Liver (tissue), 9 donors: ENCODE measurements around the gene HIPK2. TPM values are rescaled to one million over a fixed set of nuclear protein-coding genes. Genes with fewer than 3 reads are reported as not detected.

Source experiments
- DNase-seq: peaks from one replicate; pipeline ENCODE4 v3.0.0-alpha.2; 2017; ENCODE audit warnings: low spot score
- H3K27ac ChIP-seq, 2 donors: one replicate each; pipeline ENCODE4 v1.7.0; 2013; ENCODE audit warnings: inconsistent platforms in 2 of 2, low read length in 2 of 2, control low read depth in 1 of 2, low read depth in 1 of 2, mild to moderate bottlenecking in 1 of 2
- H3K27me3 ChIP-seq, 4 donors: one replicate each; pipeline versions ENCODE4 v1.6.1 to v1.7.0; 2013; ENCODE audit warnings: low read length in 3 of 4, inconsistent platforms in 1 of 4, mild to moderate bottlenecking in 1 of 4, moderate library complexity in 1 of 4; ENCODE audit not compliant: control insufficient read depth in 4 of 4, insufficient read depth in 4 of 4
- H3K36me3 ChIP-seq, 4 donors: one replicate each; pipeline versions ENCODE4 v1.6.1 to v1.7.0; 2013; ENCODE audit warnings: low read length in 3 of 4, mild to moderate bottlenecking in 3 of 4, low read depth in 1 of 4, moderate library complexity in 1 of 4; ENCODE audit not compliant: control insufficient read depth in 4 of 4, insufficient read depth in 3 of 4
- H3K4me1 ChIP-seq, 4 donors: one replicate each; pipeline versions ENCODE4 v1.6.1 to v1.7.0; 2013; ENCODE audit warnings: low read length in 3 of 4, mild to moderate bottlenecking in 3 of 4, moderate library complexity in 1 of 4; ENCODE audit not compliant: control insufficient read depth in 4 of 4, insufficient read depth in 4 of 4
- H3K4me3 ChIP-seq, 3 donors: one replicate each; pipeline versions ENCODE4 v1.6.1 to v1.7.0; 2013; ENCODE audit warnings: low read length in 3 of 3, control low read depth in 1 of 3, low read depth in 1 of 3, mild to moderate bottlenecking in 1 of 3
- H3K9ac ChIP-seq, 2 donors: one replicate each; pipeline ENCODE4 v1.7.0; 2013; ENCODE audit warnings: low read length in 2 of 2, mild to moderate bottlenecking in 2 of 2, moderate library complexity in 2 of 2, control low read depth in 1 of 2, low read depth in 1 of 2
- H3K9me3 ChIP-seq, 4 donors: one replicate each; pipeline versions ENCODE4 v1.6.1 to v1.7.0; 2013; ENCODE audit warnings: low read length in 3 of 4; ENCODE audit not compliant: control insufficient read depth in 4 of 4
- FOXA1 ChIP-seq: IDR thresholded peaks from 2 replicates; pipeline ENCODE4 v1.6.1; 2016; ENCODE audit warnings: antibody characterized with exemption
- FOXA2 ChIP-seq: IDR thresholded peaks from 2 replicates; pipeline ENCODE4 v1.6.1; 2016; ENCODE audit warnings: antibody characterized with exemption
- GABPA ChIP-seq, 2 donors: IDR thresholded peaks in 1 of 2; conservative IDR thresholded peaks in 1 of 2; 2 replicates each; pipeline ENCODE4 v1.6.1; 2016; ENCODE audit warnings: antibody characterized with exemption in 2 of 2, mild to moderate bottlenecking in 1 of 2, moderate library complexity in 1 of 2
- HNF4A ChIP-seq, 2 donors: conservative IDR thresholded peaks; 2 replicates each; pipeline ENCODE4 v1.6.1; 2016; ENCODE audit warnings: antibody characterized with exemption in 2 of 2, mild to moderate bottlenecking in 2 of 2
- HNF4G ChIP-seq: IDR thresholded peaks from 2 replicates; pipeline ENCODE4 v1.6.1; 2016; ENCODE audit warnings: antibody characterized with exemption
- JUND ChIP-seq, 2 donors: IDR thresholded peaks; 2 replicates each; pipeline ENCODE4 v1.6.1; 2016; ENCODE audit warnings: antibody characterized with exemption in 2 of 2
- MAX ChIP-seq: IDR thresholded peaks from 2 replicates; pipeline ENCODE4 v1.6.1; 2016; ENCODE audit warnings: antibody characterized with exemption
- NR2F2 ChIP-seq: IDR thresholded peaks from 2 replicates; pipeline ENCODE4 v1.6.1; 2016; ENCODE audit warnings: antibody characterized with exemption
- RAD21 ChIP-seq, 2 donors: IDR thresholded peaks; 2 replicates each; pipeline ENCODE4 v1.6.1; 2016; ENCODE audit warnings: antibody characterized with exemption in 2 of 2, mild to moderate bottlenecking in 2 of 2
- REST ChIP-seq: IDR thresholded peaks from 2 replicates; pipeline ENCODE4 v1.6.1; 2016; ENCODE audit warnings: antibody characterized with exemption, mild to moderate bottlenecking
- RXRA ChIP-seq, 2 donors: IDR thresholded peaks; 2 replicates each; pipeline ENCODE4 v1.6.1; 2017 to 2018; ENCODE audit warnings: antibody characterized with exemption in 2 of 2, mild to moderate bottlenecking in 1 of 2
- SP1 ChIP-seq: IDR thresholded peaks from 2 replicates; pipeline ENCODE4 v1.6.1; 2018; ENCODE audit warnings: antibody characterized with exemption, mild to moderate bottlenecking
- TAF1 ChIP-seq: conservative IDR thresholded peaks from 2 replicates; pipeline ENCODE4 v1.6.1; 2016; ENCODE audit warnings: antibody characterized with exemption, mild to moderate bottlenecking
- YY1 ChIP-seq: IDR thresholded peaks from 2 replicates; pipeline ENCODE4 v1.6.1; 2016; ENCODE audit warnings: antibody characterized with exemption, mild to moderate bottlenecking
- WGBS: extraction: QIAGEN DNeasy Blood & Tissue Kit; methylation state at CpG from one replicate; pipeline ENCODE4 v1.1.7; 2013; 5-methylcytosine and 5-hydroxymethylcytosine counted together
- polyA plus RNA-seq, 2 donors: library from polyadenylated mRNA; stranded (reverse) in 1 of 2; unstranded in 1 of 2; fragments of 200-250 nt in 1 of 2; fragments of >200 nt in 1 of 2; fragmentation: Nextera tagmentation in 1 of 2; extraction: Ambion mirVana in 1 of 2; gene quantifications; one replicate each; pipeline versions ENCODE4 v1.2.1 to v1.2.3, GENCODE V29; 2013 to 2015
- total RNA-seq, 2 donors: library from RNA; depleted of rRNA; stranded (reverse); fragments of >200 nt; gene quantifications; one replicate each; pipeline ENCODE4 v1.2.3, GENCODE V29; 2014
- TF ChIP-seq, protein P1 (sequence below): IDR thresholded peaks from 2 replicates; pipeline ENCODE4 v1.6.1; 2016; ENCODE audit warnings: antibody characterized with exemption
- TF ChIP-seq, protein P2 (sequence below): IDR thresholded peaks from 2 replicates; pipeline ENCODE4 v1.6.1; 2016; ENCODE audit warnings: antibody characterized with exemption
- TF ChIP-seq, protein P3 (sequence below): fragments of 150-350 bp; IDR thresholded peaks from 2 replicates; pipeline ENCODE4 v1.5.1; 2017; ENCODE audit warnings: improper control_type of control experiment, low read depth, low read length; ENCODE audit not compliant: missing input control
- donor health status: healthy.
- donor health status: healthy.
- donor health status: healthy.
- donor health status: healthy.
- donor health status: healthy.

Gene HIPK2
- total and polyA plus RNA-seq, 4 donors, result 13.1 to 48.8 (median 16.6) TPM

DNA sequence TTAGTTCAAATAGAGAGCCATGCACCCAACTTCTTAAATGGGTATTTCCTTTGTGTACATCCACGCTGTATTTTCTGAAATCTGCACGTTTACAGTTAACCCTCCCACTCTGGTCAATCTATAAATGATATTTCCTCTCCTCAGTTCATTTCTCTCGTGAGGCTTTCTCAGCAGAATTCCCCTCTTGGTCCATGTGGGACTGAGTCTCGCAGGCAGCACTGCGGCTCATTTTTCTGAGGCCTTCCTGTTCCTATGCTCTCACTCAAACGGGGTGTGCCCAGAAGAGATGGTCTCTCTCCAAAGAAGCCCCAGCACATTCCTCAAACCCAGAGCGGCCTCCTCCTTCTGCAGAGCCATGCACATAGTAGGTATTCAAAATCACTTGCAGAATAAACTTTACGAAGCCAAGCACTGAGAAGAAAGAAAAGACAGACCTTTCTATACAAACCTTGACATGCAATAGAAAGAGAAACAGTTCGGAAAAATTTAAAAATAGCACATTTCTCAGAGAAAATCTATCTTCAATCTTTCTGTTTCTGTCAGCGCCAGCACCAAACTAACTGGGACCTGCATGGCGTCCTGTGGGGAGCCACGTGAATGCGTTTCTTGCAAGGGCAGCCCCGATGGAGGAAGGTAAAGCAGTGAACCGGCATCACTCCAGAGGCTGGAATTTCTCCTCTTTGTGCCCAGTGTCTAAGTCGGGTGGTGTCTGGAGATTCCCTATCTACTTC, 77.1 kb downstream of the HIPK2 start:
- H3K27ac ChIP-seq, result peak overlapping the region in 1 of 2 donors; percentile 46
- H3K36me3 ChIP-seq, result peaks cover 4 to 9% (median 8%) of the 10 kb centered on the region in 4 donors
- 86% methylated on average over 16 of the region's 16 CpGs for WGBS
- TF ChIP-seq JUND (IDR thresholded peaks at IDR 0.05) (no peak), RXRA (IDR thresholded peaks at IDR 0.05) (no peak), TAF1 (no peak), SP1 (no peak), YY1 (no peak), FOXA1 (no peak), FOXA2 (no peak), NR2F2 (no peak), HNF4A (conservative IDR thresholded peaks at IDR 0.05) (no peak), HNF4G (no peak), REST (no peak), RAD21 (IDR thresholded peaks at IDR 0.05) (no peak), MAX (no peak), GABPA (IDR thresholded peaks at IDR 0.05 in 1 of 2, conservative IDR thresholded peaks at IDR 0.05 in 1 of 2) (no peak)
- TF ChIP-seq, protein P1, sequence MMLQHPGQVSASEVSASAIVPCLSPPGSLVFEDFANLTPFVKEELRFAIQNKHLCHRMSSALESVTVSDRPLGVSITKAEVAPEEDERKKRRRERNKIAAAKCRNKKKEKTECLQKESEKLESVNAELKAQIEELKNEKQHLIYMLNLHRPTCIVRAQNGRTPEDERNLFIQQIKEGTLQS, result no peak
- TF ChIP-seq, protein P2, sequence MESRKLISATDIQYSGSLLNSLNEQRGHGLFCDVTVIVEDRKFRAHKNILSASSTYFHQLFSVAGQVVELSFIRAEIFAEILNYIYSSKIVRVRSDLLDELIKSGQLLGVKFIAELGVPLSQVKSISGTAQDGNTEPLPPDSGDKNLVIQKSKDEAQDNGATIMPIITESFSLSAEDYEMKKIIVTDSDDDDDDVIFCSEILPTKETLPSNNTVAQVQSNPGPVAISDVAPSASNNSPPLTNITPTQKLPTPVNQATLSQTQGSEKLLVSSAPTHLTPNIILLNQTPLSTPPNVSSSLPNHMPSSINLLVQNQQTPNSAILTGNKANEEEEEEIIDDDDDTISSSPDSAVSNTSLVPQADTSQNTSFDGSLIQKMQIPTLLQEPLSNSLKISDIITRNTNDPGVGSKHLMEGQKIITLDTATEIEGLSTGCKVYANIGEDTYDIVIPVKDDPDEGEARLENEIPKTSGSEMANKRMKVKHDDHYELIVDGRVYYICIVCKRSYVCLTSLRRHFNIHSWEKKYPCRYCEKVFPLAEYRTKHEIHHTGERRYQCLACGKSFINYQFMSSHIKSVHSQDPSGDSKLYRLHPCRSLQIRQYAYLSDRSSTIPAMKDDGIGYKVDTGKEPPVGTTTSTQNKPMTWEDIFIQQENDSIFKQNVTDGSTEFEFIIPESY, result no peak
- TF ChIP-seq, protein P3, sequence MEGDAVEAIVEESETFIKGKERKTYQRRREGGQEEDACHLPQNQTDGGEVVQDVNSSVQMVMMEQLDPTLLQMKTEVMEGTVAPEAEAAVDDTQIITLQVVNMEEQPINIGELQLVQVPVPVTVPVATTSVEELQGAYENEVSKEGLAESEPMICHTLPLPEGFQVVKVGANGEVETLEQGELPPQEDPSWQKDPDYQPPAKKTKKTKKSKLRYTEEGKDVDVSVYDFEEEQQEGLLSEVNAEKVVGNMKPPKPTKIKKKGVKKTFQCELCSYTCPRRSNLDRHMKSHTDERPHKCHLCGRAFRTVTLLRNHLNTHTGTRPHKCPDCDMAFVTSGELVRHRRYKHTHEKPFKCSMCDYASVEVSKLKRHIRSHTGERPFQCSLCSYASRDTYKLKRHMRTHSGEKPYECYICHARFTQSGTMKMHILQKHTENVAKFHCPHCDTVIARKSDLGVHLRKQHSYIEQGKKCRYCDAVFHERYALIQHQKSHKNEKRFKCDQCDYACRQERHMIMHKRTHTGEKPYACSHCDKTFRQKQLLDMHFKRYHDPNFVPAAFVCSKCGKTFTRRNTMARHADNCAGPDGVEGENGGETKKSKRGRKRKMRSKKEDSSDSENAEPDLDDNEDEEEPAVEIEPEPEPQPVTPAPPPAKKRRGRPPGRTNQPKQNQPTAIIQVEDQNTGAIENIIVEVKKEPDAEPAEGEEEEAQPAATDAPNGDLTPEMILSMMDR, result no peak
- H3K4me1 ChIP-seq, result peaks cover 10 to 41% (median 30%) of the 10 kb centered on the region in 4 donors
- no peak overlapping the region for H3K4me3 ChIP-seq
- no peak for DNase-seq
- H3K27me3 ChIP-seq, result no peaks in the 10 kb centered on the region
- H3K9ac ChIP-seq, result no peak overlapping the region
- H3K9me3 ChIP-seq, result no peaks in the 10 kb centered on the region
